Spleen (tissue), 13 donors: Measurements from ENCODE around the gene GSX1. TPM values are rescaled to one million over a fixed set of nuclear protein-coding genes. Genes with fewer than 3 reads are reported as not detected.
"Not testable (repeated sequence)": the region's sequence is repeated elsewhere in the genome, so short reads cannot be mapped to it uniquely, and the experiment has no call there.

Source experiments
- DNase-seq: peaks from one replicate; pipeline ENCODE4 v3.0.0-alpha.2; 2020
- H3K27ac ChIP-seq, 8 donors: fragments of 200-600 bp; sonication (generic) in 7 of 8; 1 replicate in 4 of 8; 2 replicates in 4 of 8; pipeline versions ENCODE4 v1.5.0 to v1.8.0; 2016 to 2021; ENCODE audit warnings: inconsistent platforms in 4 of 8, mild to moderate bottlenecking in 4 of 8, moderate library complexity in 1 of 8
- H3K27me3 ChIP-seq, 7 donors: fragments of 200-600 bp; sonication (generic) in 6 of 7; replicated peaks in 1 of 7; 1 replicate in 4 of 7; 2 replicates in 3 of 7; pipeline versions ENCODE4 v1.5.0 to v1.8.0; 2016 to 2021; ENCODE audit warnings: inconsistent platforms in 3 of 7, mild to moderate bottlenecking in 1 of 7
- H3K36me3 ChIP-seq, 6 donors: fragments of 200-600 bp; sonication (generic) in 5 of 6; 1 replicate in 4 of 6; 2 replicates in 2 of 6; pipeline versions ENCODE4 v1.5.0 to v1.8.0; 2016 to 2021; ENCODE audit warnings: inconsistent platforms in 2 of 6
- H3K4me1 ChIP-seq, 6 donors: fragments of 200-600 bp; sonication (generic) in 5 of 6; 1 replicate in 3 of 6; 2 replicates in 3 of 6; pipeline versions ENCODE4 v1.5.0 to v1.8.0; 2016 to 2021; ENCODE audit warnings: inconsistent platforms in 3 of 6
- H3K4me3 ChIP-seq, 8 donors: fragments of 200-600 bp; sonication (generic) in 7 of 8; 1 replicate in 4 of 8; 2 replicates in 4 of 8; pipeline versions ENCODE4 v1.5.0 to v1.8.0; 2016 to 2021; ENCODE audit warnings: inconsistent platforms in 4 of 8, mild to moderate bottlenecking in 4 of 8, moderate library complexity in 2 of 8
- H3K9me3 ChIP-seq, 8 donors: fragments of 200-600 bp; sonication (generic) in 7 of 8; 1 replicate in 4 of 8; 2 replicates in 4 of 8; pipeline versions ENCODE4 v1.5.0 to v1.8.0; 2016 to 2021; ENCODE audit warnings: inconsistent platforms in 4 of 8
- POLR2A ChIP-seq, 3 donors: fragments of 450-650 bp; IDR thresholded peaks; one replicate each; pipeline ENCODE4 v1.5.1; 2017; ENCODE audit warnings: antibody characterized with exemption in 3 of 3, mild to moderate bottlenecking in 1 of 3
- POLR2AphosphoS5 ChIP-seq, 3 donors: sonication (generic); formaldehyde crosslinking; IDR thresholded peaks; one replicate each; pipeline ENCODE4 v1.5.1; 2017; ENCODE audit warnings: antibody characterized with exemption in 3 of 3
- WGBS, 5 donors: extraction: QIAGEN DNeasy Blood & Tissue Kit in 3 of 5; methylation state at CpG; one replicate each; pipeline versions ENCODE4 v1.1.5 to v1.1.7; 2013 to 2018; 5-methylcytosine and 5-hydroxymethylcytosine counted together
- intact Hi-C: fragments of 100-400 bp; cut with DNase I; formaldehyde crosslinking; loops from one replicate; pipeline ENCODE4 v1.15.0; 2023; ENCODE audit warnings: low total_unique reads
- long read RNA-seq, 2 donors: transcript quantifications; one replicate each; lab custom pipeline, GENCODE V29; 2026
- polyA plus RNA-seq, 3 donors: library from polyadenylated mRNA; stranded (reverse); fragments of 200-250 nt; gene quantifications; one replicate each; pipeline ENCODE4 v1.2.1, GENCODE V29; 2013
- total RNA-seq, 7 donors: library from RNA; depleted of rRNA in 3 of 7; stranded (reverse); fragments of >200 nt in 3 of 7; fragmentation: NEBNext Ultra II Directional in 4 of 7; extraction: Animal tissue kit (Norgen Biotek cat#: 25700) in 4 of 7; gene quantifications; one replicate each; pipeline versions ENCODE4 v1.1.0 to v1.2.1, GENCODE V29; 2016 to 2021
- TF ChIP-seq, protein P1 (sequence below), 11 experiments: fragments of 200-600 bp in 7 of 11; fragments of 450-650 bp in 4 of 11; sonication (generic) in 4 of 11; IDR thresholded peaks in 8 of 11; conservative IDR thresholded peaks in 3 of 11; 1 replicate in 7 of 11; 2 replicates in 4 of 11; pipeline versions ENCODE4 v1.4.0 to v1.8.0; 2016 to 2021; ENCODE audit warnings: antibody characterized with exemption in 11 of 11, inconsistent platforms in 4 of 11, mild to moderate bottlenecking in 1 of 11
- donor health status: healthy with polysubstance abuse.
- donor health status: DM: no; HTN: no; CAD: no; lungs with moderate emphysema.
- donor health status: DM: no; HTN: no; CAD: no.
- donor health status: Bipolar disorder and iron deficiency.
- donor health status: healthy.
- donor health status: DM: no; HTN: no; CAD: no.
- donor health status: DM: yes; HTN: yes; CAD: no.

Gene GSX1
- total RNA-seq (not detected), polyA plus RNA-seq (not detected)
- long read RNA-seq, donor 1, result 0 reads
- long read RNA-seq, donor 2, result 0 reads

DNA sequence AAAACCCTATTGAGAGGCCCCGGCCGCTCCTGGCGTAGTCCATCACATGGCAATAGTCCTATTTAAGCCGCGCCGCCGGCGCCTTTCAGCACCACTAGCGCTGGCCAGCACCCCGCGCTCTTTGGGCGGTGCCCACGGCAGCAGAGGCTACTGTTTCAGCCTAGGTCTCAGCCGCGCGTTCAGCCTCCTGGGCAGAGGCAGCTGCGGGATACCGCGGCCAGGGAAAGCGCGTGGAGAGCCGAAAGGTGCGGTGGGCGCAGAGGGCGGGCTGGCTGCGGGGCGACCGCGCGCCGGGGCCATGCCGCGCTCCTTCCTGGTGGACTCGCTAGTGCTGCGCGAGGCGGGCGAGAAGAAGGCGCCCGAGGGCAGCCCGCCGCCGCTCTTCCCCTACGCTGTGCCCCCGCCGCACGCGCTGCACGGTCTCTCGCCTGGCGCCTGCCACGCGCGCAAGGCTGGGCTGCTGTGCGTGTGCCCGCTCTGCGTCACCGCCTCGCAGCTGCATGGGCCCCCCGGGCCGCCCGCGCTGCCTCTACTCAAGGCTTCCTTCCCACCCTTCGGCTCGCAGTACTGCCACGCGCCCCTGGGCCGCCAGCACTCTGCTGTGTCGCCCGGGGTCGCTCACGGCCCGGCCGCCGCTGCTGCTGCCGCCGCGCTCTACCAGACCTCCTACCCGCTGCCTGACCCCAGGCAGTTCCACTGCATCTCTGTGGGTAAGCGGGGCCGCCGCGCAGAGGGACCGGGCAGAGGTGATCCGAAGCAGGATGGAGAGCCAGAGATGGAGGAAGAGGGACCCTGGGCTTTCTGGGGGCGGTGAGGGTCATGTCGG is at the start of gene GSX1:
TSS of gene GSX1 (plus strand) at position 91 of the 826 bp plus-strand sequence. CDS start at position 299, 208 bp downstream.
- Histone ChIP-seq H3K27me3 (peaks cover 16 to 100% (median 96%) of the 10 kb centered on the region in 7 donors), H3K36me3 (no peaks in the 10 kb centered on the region), H3K4me3 (peak within 1 kb of the TSS in 7 of 8 donors; percentile 18 to 62 (median 35)), H3K4me1 (peaks cover 17 to 56% (median 40%) of the 10 kb centered on the region in 6 donors), H3K9me3 (peaks cover 0 to 6% (median 0%) of the 10 kb centered on the region in 8 donors), H3K27ac (no peak within 1 kb of the TSS)
- DNase-seq, result peak; percentile 81
- intact Hi-C loops, result no loop called here
- WGBS, 5 donors, result 3 to 11% (median 6%) methylated on average over 36 to 87 of the region's 87 CpGs
- no peak for TF ChIP-seq POLR2A (IDR thresholded peaks at IDR 0.05)

GRCh38 chr13:27744801-27745200 is 47.5 kb upstream of the GSX1 start:
- DNase-seq, result no peak
- intact Hi-C loops, result no loop called here
- no peaks in the 10 kb centered on the region for H3K9me3 ChIP-seq
- H3K4me3 ChIP-seq, result no peak overlapping the region
- H3K27me3 ChIP-seq, result peaks cover 0 to 20% (median 0%) of the 10 kb centered on the region in 7 donors
- WGBS, 5 donors, result 45 to 60% (median 47%) methylated on average over 7 of the region's 7 CpGs
- TF ChIP-seq, protein P1, sequence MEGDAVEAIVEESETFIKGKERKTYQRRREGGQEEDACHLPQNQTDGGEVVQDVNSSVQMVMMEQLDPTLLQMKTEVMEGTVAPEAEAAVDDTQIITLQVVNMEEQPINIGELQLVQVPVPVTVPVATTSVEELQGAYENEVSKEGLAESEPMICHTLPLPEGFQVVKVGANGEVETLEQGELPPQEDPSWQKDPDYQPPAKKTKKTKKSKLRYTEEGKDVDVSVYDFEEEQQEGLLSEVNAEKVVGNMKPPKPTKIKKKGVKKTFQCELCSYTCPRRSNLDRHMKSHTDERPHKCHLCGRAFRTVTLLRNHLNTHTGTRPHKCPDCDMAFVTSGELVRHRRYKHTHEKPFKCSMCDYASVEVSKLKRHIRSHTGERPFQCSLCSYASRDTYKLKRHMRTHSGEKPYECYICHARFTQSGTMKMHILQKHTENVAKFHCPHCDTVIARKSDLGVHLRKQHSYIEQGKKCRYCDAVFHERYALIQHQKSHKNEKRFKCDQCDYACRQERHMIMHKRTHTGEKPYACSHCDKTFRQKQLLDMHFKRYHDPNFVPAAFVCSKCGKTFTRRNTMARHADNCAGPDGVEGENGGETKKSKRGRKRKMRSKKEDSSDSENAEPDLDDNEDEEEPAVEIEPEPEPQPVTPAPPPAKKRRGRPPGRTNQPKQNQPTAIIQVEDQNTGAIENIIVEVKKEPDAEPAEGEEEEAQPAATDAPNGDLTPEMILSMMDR (IDR thresholded peaks at IDR 0.05 in 8 of 11, conservative IDR thresholded peaks at IDR 0.05 in 3 of 11), result no peak
- TF ChIP-seq POLR2AphosphoS5 (IDR thresholded peaks at IDR 0.05) (no peak), POLR2A (IDR thresholded peaks at IDR 0.05) (no peak)
- no peaks in the 10 kb centered on the region for H3K4me1 ChIP-seq
- H3K36me3 ChIP-seq, result no peaks in the 10 kb centered on the region
- H3K27ac ChIP-seq, result no peak overlapping the region

- intact Hi-C loops, result no loop called here
- H3K27ac ChIP-seq, result no peak overlapping the region
- no peak overlapping the region for H3K4me3 ChIP-seq
- DNase-seq, result no peak
- WGBS, 5 donors, result 79 to 91% (median 89%) methylated on average over 5 of the region's 5 CpGs
- H3K4me1 ChIP-seq, result no peaks in the 10 kb centered on the region
- TF ChIP-seq POLR2AphosphoS5 (IDR thresholded peaks at IDR 0.05) (no peak), POLR2A (IDR thresholded peaks at IDR 0.05) (no peak)
- TF ChIP-seq, protein P1 (IDR thresholded peaks at IDR 0.05 in 8 of 11, conservative IDR thresholded peaks at IDR 0.05 in 3 of 11), result no peak
- H3K36me3 ChIP-seq, result no peaks in the 10 kb centered on the region
- peaks cover 0 to 21% (median 0%) of the 10 kb centered on the region in 7 donors for H3K27me3 ChIP-seq
- no peaks in the 10 kb centered on the region for H3K9me3 ChIP-seq
These were observed 47.0 kb upstream of the GSX1 start for GRCh38 chr13:27745301-27745700.

GRCh38 chr13:27748143-27748542 is 44.1 kb upstream of the GSX1 start:
- H3K4me1 ChIP-seq, H3K36me3 ChIP-seq, H3K27ac ChIP-seq, H3K9me3 ChIP-seq, H3K4me3 ChIP-seq, DNase-seq, intact Hi-C loops: not testable (repeated sequence)
- H3K27me3 ChIP-seq, result peaks cover 0 to 18% (median 0%) of the 10 kb centered on the region in 7 donors
- 91 to 97% (median 93%) methylated on average over 5 to 21 of the region's 21 CpGs for WGBS, 5 donors

DNA sequence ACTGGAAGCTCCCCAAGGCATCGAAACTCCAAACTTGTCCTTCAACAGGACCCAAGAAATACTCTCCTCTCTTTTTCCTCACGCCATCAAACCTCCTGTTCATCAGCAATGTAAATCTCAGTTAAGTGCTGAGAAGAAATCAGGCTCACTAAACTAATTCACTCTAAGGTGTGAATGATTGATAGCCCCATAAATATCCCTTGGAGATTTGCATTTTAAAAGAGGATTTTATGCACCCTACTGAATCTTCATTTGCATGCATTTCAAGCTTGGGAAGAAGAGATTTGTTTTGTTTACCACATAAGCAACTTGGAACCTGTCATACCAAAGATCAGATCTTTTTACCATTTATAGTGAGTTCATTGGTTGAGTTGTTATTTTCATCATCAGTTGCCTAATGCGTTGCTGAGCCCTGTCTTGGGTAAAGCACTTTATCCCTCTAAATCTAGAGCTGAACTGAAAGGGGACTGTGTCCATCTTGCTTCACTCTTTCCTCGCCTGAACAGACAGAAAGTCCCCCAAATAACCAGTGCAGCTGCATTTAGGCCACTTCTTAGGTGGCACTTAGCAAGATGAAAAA is 40.2 kb upstream of the GSX1 start:
- Histone ChIP-seq H3K4me3 (no peak overlapping the region), H3K27me3 (peaks cover 0 to 23% (median 0%) of the 10 kb centered on the region in 7 donors), H3K36me3 (no peaks in the 10 kb centered on the region), H3K4me1 (no peaks in the 10 kb centered on the region), H3K9me3 (peaks cover 0 to 16% (median 11%) of the 10 kb centered on the region in 8 donors), H3K27ac (no peak overlapping the region)
- intact Hi-C loops, result no loop called here
- no peak for DNase-seq
- TF ChIP-seq, protein P1 (IDR thresholded peaks at IDR 0.05 in 8 of 11, conservative IDR thresholded peaks at IDR 0.05 in 3 of 11), result no peak
- TF ChIP-seq POLR2A (IDR thresholded peaks at IDR 0.05) (no peak), POLR2AphosphoS5 (IDR thresholded peaks at IDR 0.05) (no peak)
- 31 to 42% (median 33%) methylated on average over 4 of the region's 4 CpGs for WGBS, 5 donors
